Measurements from ENCODE around the gene C2orf80.
"Not testable (repeated sequence)": the region's sequence is repeated elsewhere in the genome, so short reads cannot be mapped to it uniquely, and the experiment has no call there.

Gene C2orf80

GRCh38 chr2:208179028-208179609, 10.7 kb downstream of the C2orf80 start:
- no peak for DNase-seq (ENCODE audit: low read depth in 3 of 3, low spot score in 1 of 3)

- no peak for DNase-seq (ENCODE audit: low read depth in 3 of 3, low spot score in 1 of 3)
These were observed 14.0 kb downstream of the C2orf80 start for GRCh38 chr2:208175840-208176153.

- peak; percentile 4 to 28 (median 9) for DNase-seq (ENCODE audit: low read depth in 3 of 3, low spot score in 1 of 3)
These were observed 14.6 kb downstream of the C2orf80 start for GRCh38 chr2:208175069-208175839.

- DNase-seq (ENCODE audit: low read depth in 3 of 3, low spot score in 1 of 3), result no peak
These were observed 15.7 kb downstream of the C2orf80 start for GRCh38 chr2:208174144-208174543.

DNA sequence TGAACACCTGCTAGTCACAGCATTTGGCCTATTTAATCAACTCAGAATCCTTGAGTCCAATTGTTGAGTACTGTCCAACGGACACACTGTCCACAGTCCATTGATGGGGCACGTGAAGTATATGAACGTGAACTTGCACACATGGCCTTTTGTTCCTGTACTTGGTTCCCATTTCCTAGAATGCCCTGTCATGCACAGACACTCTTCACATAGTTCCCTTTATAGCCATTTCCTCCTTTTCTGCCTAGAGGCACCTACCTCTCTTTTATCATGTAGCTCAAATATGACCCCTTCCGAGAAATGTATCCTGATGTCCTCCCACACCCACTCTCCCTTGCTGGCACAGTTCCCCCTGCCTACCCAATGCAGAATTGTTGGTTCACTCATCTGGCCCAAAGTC, 17.7 kb downstream of the C2orf80 start:
- DNase-seq (ENCODE audit: low read depth in 3 of 3, low spot score in 1 of 3), result no peak

- no peak for DNase-seq (ENCODE audit: low read depth in 3 of 3, low spot score in 1 of 3)
These were observed 24.7 kb downstream of the C2orf80 start for GRCh38 chr2:208164951-208165755.

DNA sequence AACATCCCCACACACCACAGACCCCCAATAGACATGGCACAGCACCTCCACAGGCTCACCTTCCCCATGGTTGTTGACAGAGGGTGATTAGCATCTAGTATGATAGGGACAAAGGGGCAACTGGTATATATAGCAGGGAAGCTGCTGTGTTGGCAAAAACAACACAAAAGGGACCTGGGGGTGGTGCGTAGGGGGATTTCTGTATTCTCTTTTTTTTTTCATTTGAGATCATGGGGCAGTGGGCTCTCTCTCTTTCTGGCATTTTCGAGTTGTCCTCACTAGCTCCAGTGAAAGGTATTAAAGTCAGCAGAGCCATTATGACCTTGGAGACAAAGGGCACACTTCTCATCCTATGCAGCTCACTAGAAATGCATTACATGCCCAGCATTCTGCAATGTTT, 26.3 kb downstream of the C2orf80 start, which contains the start of gene CRYGA:
TSS of gene CRYGA (minus strand) at position 101 of the 400 bp plus-strand sequence. CDS start at position 68, 33 bp downstream.
- DNase-seq (ENCODE audit: low read depth in 3 of 3, low spot score in 1 of 3), result no peak

DNA sequence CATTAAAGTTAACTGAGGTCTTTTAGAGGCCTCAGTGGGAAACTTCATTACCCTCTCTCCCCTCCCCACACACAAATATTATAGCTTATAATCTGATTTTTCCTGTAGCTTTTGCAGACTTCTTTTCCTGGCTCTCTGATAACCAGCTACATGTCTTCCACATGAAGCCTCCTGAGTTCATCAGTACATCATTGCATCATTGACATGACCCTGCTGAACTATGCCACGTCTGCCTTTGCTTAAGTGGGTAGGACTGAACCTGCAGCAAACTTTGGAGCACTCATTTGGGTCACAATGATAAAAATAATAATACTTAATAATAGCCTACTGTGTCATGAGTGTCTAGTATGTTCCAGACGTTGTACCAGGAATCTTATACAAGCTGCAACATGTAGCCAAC, 33.4 kb downstream of the C2orf80 start:
- DNase-seq (ENCODE audit: low read depth in 3 of 3, low spot score in 1 of 3), result no peak

DNA sequence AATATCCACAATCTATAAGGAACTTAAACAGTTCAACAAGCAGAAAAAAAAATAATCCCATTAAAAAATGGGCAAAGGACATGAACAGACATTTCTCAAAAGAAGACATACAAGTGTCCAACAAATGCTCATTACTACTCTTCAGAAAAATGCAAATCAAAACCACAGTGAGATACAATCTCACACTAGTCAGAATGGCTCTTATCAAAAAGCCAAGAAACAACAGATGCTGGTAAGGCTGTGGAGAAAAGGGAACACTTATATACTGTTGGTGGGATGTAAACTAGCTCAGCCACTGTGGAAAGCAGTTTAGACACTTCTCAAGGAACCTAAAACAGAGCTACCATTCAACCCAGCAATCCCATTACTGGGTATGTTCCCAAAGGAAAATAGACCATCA, 36.7 kb downstream of the C2orf80 start:
- DNase-seq (ENCODE audit: low read depth in 3 of 3, low spot score in 1 of 3), result no peak

DNA sequence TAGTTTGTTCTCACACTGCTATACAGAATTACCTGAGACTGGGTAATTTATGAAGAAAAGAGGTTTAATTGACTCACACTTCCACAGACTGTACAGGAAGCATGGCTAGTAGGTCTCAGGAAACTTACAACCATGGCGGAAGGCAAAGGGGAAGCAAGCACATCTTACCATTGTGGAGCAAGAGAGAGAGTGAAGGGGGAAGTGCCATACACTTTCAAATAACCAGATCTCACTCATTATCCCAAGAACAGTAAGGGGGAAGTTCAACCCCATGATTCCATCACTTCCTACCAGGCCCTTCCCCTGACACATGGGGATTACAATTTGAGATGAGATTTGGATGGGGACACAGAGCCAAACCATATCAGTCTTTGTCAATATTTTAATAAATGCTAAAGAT, 38.9 kb downstream of the C2orf80 start:
- DNase-seq (ENCODE audit: low read depth in 3 of 3, low spot score in 1 of 3), result no peak

GRCh38 chr2:208150094-208150493, 39.7 kb downstream of the C2orf80 start:
- DNase-seq (ENCODE audit: low read depth in 3 of 3, low spot score in 1 of 3), result no peak

- DNase-seq (ENCODE audit: low read depth in 3 of 3, low spot score in 1 of 3), result no peak
These were observed 41.0 kb downstream of the C2orf80 start for GRCh38 chr2:208148803-208149202.

DNA sequence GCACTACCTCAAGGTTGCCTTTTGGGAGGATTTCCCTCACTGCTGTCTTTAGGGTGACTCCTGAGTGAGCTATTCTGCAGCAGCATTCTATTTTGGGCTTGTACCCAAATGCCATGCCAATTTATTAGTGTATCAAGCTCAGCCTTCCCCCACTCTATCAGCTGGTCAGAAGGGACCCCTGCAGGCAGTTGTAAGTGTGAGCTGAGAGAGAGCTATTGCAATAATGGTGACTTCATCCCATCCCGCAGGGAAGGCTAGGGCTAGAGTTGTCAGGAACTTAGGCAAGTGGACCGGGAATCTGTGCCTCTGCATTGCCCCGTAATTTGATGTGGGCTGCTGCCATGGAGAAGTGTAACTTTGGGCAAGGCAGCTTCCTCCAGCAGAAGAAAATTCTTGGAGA, 42.1 kb downstream of the C2orf80 start:
- DNase-seq (ENCODE audit: low read depth in 3 of 3, low spot score in 1 of 3), result no peak

DNA sequence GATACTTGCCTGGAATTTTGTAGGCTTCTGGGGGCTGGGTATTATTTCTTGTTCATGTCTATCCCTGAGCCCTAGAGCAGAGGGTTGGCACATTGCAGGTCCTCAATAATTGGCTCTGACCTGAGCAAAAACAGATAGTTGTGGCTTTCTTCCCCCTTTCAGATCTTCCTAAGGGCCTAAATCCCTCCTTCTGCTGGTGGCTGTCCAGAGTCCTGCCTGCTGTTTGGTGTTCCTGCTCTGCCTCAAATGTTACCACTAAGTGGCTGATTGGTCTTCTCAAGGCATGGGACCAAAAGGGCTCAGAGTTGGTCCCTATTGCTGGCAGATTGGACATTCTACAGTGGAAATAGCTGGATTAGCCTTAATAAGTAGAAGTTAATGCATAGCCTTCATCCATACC, 42.8 kb downstream of the C2orf80 start:
- DNase-seq (ENCODE audit: low read depth in 3 of 3, low spot score in 1 of 3), result no peak

DNA sequence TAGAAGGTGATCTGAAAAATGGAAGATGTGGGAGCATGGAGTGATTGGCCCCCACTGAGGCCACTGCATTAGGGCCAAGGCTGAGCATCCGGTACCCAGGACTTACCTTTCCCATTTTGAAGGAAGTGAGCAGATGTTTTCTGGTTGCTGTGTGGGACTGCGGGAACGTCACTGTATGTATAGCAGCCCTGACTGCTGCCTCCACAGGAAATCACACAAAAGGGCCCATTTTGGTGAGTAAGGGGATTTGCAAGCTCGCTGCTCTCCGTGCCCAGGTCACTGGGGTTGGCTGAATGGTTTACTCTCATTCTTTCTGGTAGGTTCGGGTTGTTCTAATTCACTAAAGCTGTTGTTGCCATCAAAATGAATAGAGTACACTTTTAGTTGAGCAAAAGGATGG, 43.8 kb downstream of the C2orf80 start, which contains the start of gene CRYGB:
TSS of gene CRYGB (minus strand) at position 153 of the 400 bp plus-strand sequence. CDS start at position 115, 38 bp downstream.
- DNase-seq (ENCODE audit: low read depth in 3 of 3, low spot score in 1 of 3), result no peak

DNA sequence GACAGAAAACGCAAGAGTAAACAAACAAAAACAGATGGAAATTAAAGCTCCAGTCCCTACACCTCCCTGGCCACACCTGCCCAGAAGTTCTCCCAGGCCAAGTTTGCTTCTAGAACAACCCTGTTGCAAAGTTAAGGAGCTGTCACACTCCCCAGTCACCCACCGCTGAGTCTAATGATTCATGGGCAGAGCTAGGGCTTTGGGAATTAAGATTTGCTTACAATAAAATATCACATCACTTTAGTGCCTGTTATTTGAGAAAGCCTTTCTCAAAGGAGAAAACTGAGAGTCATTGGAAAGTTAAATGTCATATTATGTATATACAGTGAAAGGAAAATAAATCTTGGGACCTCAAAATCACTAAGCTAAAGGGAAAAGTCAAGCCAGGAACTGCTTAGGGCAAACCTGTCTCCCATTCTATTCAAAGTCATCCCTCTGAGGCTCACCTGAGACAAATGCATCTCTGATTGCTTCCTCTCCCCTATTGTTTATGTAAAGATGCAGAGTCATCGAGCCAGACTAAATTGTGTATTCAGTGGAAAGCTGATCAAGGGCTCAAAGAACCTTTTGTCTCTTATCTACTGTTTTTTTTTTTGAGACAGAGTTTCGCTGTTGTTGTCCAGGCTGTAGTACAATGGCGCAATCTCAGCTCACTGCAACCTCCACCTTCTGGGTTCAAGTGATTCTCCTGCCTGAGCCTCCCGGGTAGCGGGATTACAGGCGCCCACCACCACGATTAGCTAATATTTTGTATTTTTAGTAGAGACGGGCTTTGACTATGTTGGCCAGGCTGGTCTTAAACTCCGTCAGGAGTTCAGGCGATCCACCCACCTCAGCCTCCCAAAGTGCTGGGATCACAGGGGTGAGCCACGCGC, 46.7 kb downstream of the C2orf80 start:
- no peak for DNase-seq (ENCODE audit: low read depth in 3 of 3, low spot score in 1 of 3)

- no peak for DNase-seq (ENCODE audit: low read depth in 3 of 3, low spot score in 1 of 3)
These were observed 47.4 kb downstream of the C2orf80 start for GRCh38 chr2:208142240-208142924.

GRCh38 chr2:208139447-208139846, 50.4 kb downstream of the C2orf80 start:
- DNase-seq (ENCODE audit: low read depth in 3 of 3, low spot score in 1 of 3), result no peak

DNA sequence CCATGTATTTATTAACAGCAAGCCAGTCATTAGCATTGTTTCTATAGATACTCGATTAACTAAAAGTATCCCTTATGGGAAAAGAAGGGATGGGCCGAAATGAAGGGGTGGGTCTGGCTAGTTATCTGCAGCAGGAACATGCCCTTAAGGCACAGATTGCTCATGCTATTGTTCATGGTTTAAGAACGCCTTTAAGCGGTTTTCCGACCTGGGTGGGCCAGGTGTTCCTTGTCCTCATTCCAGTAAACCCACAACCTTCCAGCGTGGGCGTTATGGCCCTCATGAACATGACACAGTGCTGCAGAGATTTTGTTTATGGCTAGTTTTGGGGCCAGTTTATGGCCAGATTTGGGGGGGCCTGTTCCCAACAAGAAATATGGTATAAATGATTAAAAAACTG, 51.5 kb downstream of the C2orf80 start:
- not testable (repeated sequence) for DNase-seq (ENCODE audit: low read depth in 3 of 3, low spot score in 1 of 3)

- DNase-seq (ENCODE audit: low read depth in 3 of 3, low spot score in 1 of 3), result no peak
These were observed 53.1 kb downstream of the C2orf80 start for GRCh38 chr2:208136716-208137094.
